Endothelial cell of hepatic sinusoid (primary cell): ENCODE measurements around the gene PFDN4.

Experiments
- in situ Hi-C: cut with HindIII; loops from 2 replicates; pipeline ENCODE4 v1.10.0; 2017; ENCODE audit warnings: low sequenced_read_pairs

The PFDN4 gene

GRCh38 chr20:54173653-54174456, 34.0 kb upstream of the PFDN4 start, which contains the start of gene CYP24A1:
CYP24A1 (minus strand) TSS chr20:54173986; CDS start chr20:54173579, 407 bp downstream.
- in situ Hi-C loops = no loop called here

- in situ Hi-C loops = loop anchor here (5.0 kb wide), 1 partner anchor 87 kb away; no protein-coding TSS in a partner anchor
Measured at GRCh38 chr20:54174457-54175175, 33.3 kb upstream of the PFDN4 start.

GRCh38 chr20:54176610-54177009, 31.3 kb upstream of the PFDN4 start:
- in situ Hi-C loops = loop anchor here (5.0 kb wide), 1 partner anchor 89 kb away; no protein-coding TSS in a partner anchor

- in situ Hi-C loops = loop anchor here (5.0 kb wide), 1 partner anchor 90 kb away; no protein-coding TSS in a partner anchor
Measured at GRCh38 chr20:54177378-54177777, 30.5 kb upstream of the PFDN4 start.

GRCh38 chr20:54178256-54178655, 29.6 kb upstream of the PFDN4 start:
- in situ Hi-C loops = loop anchor here (5.0 kb wide), 1 partner anchor 91 kb away; no protein-coding TSS in a partner anchor

- in situ Hi-C loops = loop anchor here (5.0 kb wide), 1 partner anchor 93 kb away; no protein-coding TSS in a partner anchor
Measured at GRCh38 chr20:54179946-54180345, 27.9 kb upstream of the PFDN4 start.

- in situ Hi-C loops = no loop called here
Measured at GRCh38 chr20:54180931-54181330, 27.0 kb upstream of the PFDN4 start.

GRCh38 chr20:54184071-54184470, 23.8 kb upstream of the PFDN4 start:
- in situ Hi-C loops = no loop called here

- in situ Hi-C loops = no loop called here
Measured at GRCh38 chr20:54184904-54185626, 22.8 kb upstream of the PFDN4 start.

GRCh38 chr20:54188132-54188849, 19.6 kb upstream of the PFDN4 start:
- in situ Hi-C loops = no loop called here

GRCh38 chr20:54189630-54190029, 18.3 kb upstream of the PFDN4 start:
- in situ Hi-C loops = loop anchor here (10.0 kb wide), 1 partner anchor 85 kb away; no protein-coding TSS in a partner anchor

- in situ Hi-C loops = loop anchor here (10.0 kb wide), 1 partner anchor 85 kb away; no protein-coding TSS in a partner anchor
Measured at GRCh38 chr20:54190217-54190616, 17.7 kb upstream of the PFDN4 start.

- in situ Hi-C loops = loop anchor here (10.0 kb wide), 1 partner anchor 89 kb away; no protein-coding TSS in a partner anchor
Measured at GRCh38 chr20:54193817-54194216, 14.1 kb upstream of the PFDN4 start.

- in situ Hi-C loops = loop anchor here (10.0 kb wide), 1 partner anchor 90 kb away; no protein-coding TSS in a partner anchor
Measured at GRCh38 chr20:54194724-54195438, 13.0 kb upstream of the PFDN4 start.

- in situ Hi-C loops = loop anchor here (10.0 kb wide), 1 partner anchor 91 kb away; no protein-coding TSS in a partner anchor
Measured at GRCh38 chr20:54195483-54196472, 12.1 kb upstream of the PFDN4 start.

- in situ Hi-C loops = loop anchor here (10.0 kb wide), 1 partner anchor 93 kb away; no protein-coding TSS in a partner anchor
Measured at GRCh38 chr20:54197621-54198604, 10.0 kb upstream of the PFDN4 start.

- in situ Hi-C loops = loop anchor here (10.0 kb wide), 1 partner anchor 94 kb away; no protein-coding TSS in a partner anchor
Measured at GRCh38 chr20:54199283-54199682, 8.6 kb upstream of the PFDN4 start.
